Daoy (cell line): Measurements from ENCODE around the gene COX7A1. TPM values are rescaled to one million over a fixed set of nuclear protein-coding genes. Genes with fewer than 3 reads are reported as not detected.

Source experiments
- DNase-seq: peaks from one replicate; pipeline ENCODE4 v3.0.0-alpha.2; 2015; ENCODE audit warnings: low read depth
- total RNA-seq: library from RNA; depleted of rRNA; stranded (reverse); fragments of >200 nt; shearing (Covaris generic); gene quantifications from 2 replicates; pipeline ENCODE4 v1.2.3, GENCODE V29; 2014; rRNA removed

COX7A1 gene
- total RNA-seq, 1 experiment from 2014 or later: not detected

DNA sequence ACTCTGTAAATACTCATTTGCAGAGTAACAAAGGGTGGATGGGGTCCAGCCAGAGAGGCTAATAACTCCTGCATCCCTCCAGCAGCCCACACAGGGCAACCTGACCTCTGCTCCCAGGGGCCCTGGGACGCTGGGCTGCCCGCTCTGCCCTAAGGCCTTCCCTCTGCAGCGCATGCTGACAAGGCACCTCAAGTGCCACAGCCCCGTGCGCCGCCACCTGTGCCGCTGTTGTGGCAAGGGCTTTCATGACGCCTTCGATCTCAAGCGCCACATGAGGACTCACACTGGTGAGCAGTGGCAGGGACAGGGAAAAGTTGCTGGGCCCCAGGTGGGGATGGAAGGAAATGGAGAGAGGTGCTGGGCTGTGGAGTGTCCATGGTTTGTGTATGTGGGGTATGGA is 39.6 kb downstream of the COX7A1 start:
- DNase-seq: no peak

DNA sequence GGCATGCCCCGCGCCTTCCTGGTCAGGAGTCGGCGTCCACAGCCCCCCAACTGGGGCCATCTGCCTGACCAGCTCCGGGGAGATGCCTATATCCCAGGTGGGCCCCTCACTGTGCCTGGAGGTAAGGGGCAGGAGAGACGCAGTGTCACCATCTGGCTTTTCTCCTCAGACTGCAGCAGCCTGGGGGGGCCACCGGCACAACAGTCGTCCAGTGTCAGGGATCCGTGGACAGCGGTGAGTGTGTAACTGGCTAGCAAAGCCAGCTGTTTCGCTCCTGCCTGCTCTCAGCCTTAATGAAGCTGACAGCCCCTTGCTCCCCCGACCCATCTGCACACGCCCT is 41.1 kb downstream of the COX7A1 start:
- DNase-seq: no peak

DNA sequence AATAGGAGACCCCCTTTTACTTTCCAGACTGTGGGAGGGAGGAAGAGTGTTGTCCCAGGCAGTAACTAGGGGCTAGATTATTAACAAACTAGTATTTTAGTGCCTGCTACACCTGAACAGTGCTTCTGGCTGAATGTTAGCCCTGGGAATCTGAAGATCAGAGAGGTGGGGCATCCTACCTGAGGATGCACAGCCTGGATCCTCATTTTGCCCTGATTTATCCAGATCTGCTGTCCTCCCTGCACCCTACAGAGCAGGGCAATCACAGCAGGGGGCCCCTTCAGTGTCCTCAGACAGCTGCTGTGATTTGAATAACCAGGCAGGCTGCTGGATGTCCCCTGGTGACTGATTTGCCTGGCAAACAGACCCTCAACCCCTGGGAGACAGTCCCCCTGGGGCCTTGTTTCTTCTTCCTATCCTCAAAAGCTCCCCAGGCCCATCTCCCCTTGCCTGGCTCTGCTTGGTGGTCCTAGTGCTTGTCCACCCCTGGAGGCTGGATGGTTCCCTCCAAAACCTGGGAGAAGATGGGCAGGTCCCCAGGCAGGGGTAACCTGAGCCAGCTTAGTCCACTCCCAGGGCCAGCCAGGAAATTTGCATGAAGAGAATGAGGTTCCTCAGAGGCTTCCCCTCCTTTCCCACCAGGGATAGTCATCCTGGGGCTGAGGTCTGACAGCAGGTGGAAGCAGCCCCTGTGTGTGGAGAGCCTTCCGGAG is 41.6 kb downstream of the COX7A1 start, which contains the start of gene OVOL3:
Gene OVOL3 (plus strand): TSS at position 657 of the 713 bp plus-strand sequence. CDS start 60 bp downstream, outside the sequence.
- DNase-seq: no peak

DNA sequence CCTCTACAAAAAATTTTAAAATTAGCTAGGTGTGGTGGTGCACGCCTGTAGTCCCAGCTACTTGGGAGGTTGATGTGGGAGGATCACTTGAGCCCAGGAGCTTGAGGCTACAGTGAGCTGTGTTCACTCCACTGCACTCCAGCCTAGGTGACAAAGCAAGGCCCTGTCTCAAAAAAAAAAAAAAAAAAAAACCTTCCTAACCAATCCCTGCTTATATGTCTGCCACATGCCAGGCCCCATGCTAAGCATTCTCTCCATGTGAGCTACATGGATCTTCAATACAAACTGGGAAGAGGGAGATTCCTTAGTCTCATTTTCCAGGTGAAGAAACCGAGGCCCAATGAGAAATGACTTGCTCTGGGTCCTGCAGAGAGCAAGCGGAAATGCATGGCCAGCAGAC is 43.6 kb downstream of the COX7A1 start:
- no peak for DNase-seq

DNA sequence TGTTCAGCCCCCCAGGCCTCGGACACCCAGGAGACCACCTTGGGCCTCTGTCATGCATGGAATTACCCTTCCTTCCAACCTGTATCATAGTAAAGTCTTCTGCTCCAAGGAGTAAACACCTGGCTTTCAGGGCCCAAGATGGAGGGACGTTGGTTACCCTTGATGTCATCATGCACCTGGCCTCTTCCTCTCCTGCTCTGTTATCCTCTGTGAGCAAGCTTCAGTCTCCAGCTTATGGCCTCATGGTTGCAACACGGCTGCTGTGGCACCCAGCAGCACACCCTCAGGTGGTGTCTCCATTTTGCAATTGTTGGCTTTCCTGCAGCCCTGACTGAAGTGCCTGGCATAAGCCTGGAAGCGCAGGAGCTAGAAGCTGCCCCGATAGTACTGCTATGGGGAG is 45.3 kb downstream of the COX7A1 start:
- DNase-seq: no peak

DNA sequence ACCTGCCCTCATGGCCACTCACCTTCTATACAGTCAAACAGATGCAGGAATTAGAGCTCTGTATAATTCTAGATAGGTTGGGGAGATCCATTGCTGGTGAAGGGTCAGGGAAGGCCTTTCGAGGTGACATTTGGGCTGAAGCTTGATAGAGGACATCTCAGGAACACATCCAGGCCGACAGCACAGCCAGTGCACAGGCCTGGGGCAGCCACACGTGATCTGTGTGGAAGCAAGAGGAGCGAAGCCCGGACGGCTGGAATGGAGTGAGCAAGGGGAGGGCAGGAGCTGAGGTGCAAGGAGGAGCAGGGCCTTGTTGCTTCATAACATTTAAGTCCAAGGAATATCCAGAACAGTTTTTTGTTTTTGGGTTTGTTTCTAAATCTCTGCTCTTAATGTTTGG is 45.8 kb downstream of the COX7A1 start:
- DNase-seq: no peak

DNA sequence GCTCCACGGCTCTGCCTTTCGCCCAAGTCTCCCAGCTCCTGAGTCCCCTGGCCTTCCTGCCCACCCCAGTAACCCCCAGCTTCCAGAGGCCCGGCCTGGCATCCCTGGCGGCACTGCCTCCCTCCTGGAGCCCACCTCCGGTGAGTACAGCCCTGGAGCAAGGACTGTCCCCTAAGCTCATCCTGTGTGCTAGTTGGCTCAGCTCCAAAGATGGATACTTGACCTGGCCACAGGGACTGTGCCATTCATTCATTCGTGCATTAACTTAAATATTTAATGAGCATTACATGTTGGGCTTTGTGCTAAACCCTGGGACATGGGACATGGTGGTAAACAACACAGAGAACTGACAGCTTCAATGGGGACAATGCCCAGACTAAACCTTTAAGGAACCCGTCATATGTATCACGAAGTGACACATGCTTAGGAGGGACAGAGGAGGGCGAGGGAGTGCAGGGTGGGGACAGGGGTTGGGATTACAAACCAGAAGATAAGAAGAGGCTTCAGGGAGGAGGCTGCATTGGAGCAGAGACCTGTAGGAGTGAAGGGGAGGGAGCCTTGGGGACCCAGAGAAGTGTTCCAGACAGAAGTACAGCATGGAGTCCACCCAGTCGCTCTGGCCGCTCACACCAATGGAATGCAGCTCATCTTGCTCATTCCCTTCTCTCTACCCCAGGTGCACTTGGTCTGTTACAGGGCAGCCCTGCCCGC is 48.2 kb downstream of the COX7A1 start:
- DNase-seq: no peak

DNA sequence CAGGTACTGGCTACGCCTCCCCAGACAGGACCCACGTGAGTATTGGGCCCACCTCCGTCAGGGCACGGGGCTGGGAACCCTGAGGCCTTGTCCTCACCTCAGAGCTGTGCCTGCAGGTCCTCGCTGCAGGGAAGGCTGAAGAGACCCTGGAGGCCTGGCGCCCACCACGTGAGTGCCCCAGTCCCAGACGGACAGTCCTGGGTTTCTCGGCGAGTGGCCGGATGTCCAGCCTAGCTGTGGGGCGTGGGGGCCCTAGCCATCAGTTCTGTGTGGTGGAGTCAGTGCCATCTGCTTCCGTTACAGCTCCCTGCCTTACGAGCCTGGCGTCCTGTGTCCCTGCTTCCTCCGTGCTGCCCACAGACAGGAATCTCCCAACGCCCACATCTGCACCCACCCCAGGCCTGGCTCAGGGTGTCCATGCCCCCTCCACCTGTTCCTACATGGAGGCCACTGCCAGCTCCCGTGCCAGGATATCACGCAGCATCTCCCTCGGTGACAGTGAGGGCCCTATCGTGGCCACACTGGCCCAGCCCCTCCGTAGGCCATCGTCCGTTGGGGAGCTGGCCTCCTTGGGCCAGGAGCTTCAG is 49.1 kb downstream of the COX7A1 start:
- no peak for DNase-seq

DNA sequence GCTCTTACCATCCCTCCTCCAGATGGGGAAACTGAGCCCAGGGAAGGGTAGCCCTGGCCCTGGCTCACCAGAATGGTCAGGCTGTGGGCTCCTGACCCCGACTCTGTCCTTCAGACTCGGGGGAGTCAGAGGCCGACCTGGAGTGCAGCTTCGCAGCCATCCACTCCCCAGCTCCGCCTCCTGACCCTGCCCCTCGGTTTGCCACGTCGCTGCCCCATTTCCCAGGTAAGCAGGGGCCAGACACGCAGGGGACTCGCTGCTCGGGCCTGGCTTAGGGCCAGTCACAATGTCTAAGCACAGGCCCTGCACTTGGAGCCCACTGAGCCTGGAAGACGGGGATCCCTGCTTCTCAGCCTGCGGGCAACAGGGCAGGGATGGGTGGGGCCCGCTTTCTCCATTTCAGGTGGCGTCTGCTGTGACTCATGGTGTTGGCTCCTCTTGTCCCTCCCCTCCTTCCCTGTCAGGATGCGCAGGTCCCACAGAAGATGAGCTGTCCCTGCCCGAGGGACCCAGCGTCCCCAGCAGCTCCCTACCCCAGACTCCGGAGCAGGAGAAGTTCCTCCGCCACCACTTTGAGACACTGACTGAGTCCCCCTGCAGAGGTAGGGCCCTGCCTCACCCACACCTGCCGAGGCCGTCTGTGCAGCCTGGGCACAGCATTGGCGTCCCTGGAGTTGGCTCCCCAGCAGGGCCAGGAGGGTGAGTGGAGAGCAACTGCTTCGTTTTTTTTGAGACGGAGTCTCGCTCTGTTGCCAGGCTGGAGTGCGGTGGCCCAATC is 50.5 kb downstream of the COX7A1 start:
- DNase-seq: no peak

Other genes with a start within 250 kb of the COX7A1 start
- gene HCST, start 249.9 kb downstream of the COX7A1 start, total RNA-seq: not detected in 2 replicates
- not detected in 2 replicates for gene TYROBP, start 244.2 kb downstream of the COX7A1 start, total RNA-seq
- 1.2 and 1.4 TPM in 2 replicates for gene LRFN3, start 216.1 kb downstream of the COX7A1 start, total RNA-seq
- gene SDHAF1, start 157.3 kb downstream of the COX7A1 start, total RNA-seq: 44.7 and 49.8 TPM in 2 replicates
- not detected in 2 replicates for gene SYNE4, start 143.6 kb downstream of the COX7A1 start, total RNA-seq
- gene ALKBH6, start 138.2 kb downstream of the COX7A1 start, total RNA-seq: 15.4 and 32.2 TPM in 2 replicates
- 0.69 and 1.0 TPM in 2 replicates for gene CLIP3, start 119.6 kb downstream of the COX7A1 start, total RNA-seq
- 0.54 and 0.86 TPM in 2 replicates for gene THAP8, start 98.2 kb downstream of the COX7A1 start, total RNA-seq
- 14.6 and 19.8 TPM in 2 replicates for gene WDR62, start 97.5 kb downstream of the COX7A1 start, total RNA-seq
- gene OVOL3, start 41.3 kb downstream of the COX7A1 start, total RNA-seq: not detected in 2 replicates
- 68.9 and 105 TPM in 2 replicates for gene POLR2I, start 37.6 kb downstream of the COX7A1 start, total RNA-seq
- 354 and 373 TPM in 2 replicates for gene TBCB, start 37.0 kb downstream of the COX7A1 start, total RNA-seq
- 122 and 257 TPM in 2 replicates for gene CAPNS1, start 12.4 kb downstream of the COX7A1 start, total RNA-seq
- gene ZNF565, start 62.2 kb upstream of the COX7A1 start, total RNA-seq: 2.3 and 3.2 TPM in 2 replicates
- gene ZNF146, start 62.7 kb upstream of the COX7A1 start, total RNA-seq: 211 and 232 TPM in 2 replicates
- gene ZFP14, start 226.8 kb upstream of the COX7A1 start, total RNA-seq: 2.3 and 3.3 TPM in 2 replicates